GM20000 (cell line): ENCODE measurements around the gene NRDE2.
A peak's percentile ranks its signal among the peaks of the same experiment; 100 is the strongest.

Experiments used
- DNase-seq: peaks from one replicate; pipeline ENCODE4 v3.0.0; 2012; ENCODE audit warnings: low spot score
- CTCF ChIP-seq: IDR thresholded peaks from 2 replicates; pipeline ENCODE4 v1.5.1; 2012; ENCODE audit warnings: mild to moderate bottlenecking, control low read depth; ENCODE audit errors: extremely low read depth, missing control alignments

Gene NRDE2

GRCh38 chr14:90355540-90356518 lies 24.1 kb upstream of the NRDE2 start:
- no peak for DNase-seq

GRCh38 chr14:90354551-90355298 lies 23.0 kb upstream of the NRDE2 start:
- no peak for TF ChIP-seq CTCF
- DNase-seq, result no peak

More at GRCh38 chr14:90355540-90356518, 24.1 kb upstream of the NRDE2 start:
- no peak for TF ChIP-seq CTCF

GRCh38 chr14:90349739-90350138 lies 18.0 kb upstream of the NRDE2 start:
- DNase-seq, result peak; percentile 26
- no peak for TF ChIP-seq CTCF

- no peak for TF ChIP-seq CTCF
- no peak for DNase-seq
Measured at GRCh38 chr14:90348270-90348669, 16.5 kb upstream of the NRDE2 start.

- no peak for TF ChIP-seq CTCF
Measured at GRCh38 chr14:90345239-90345557, 13.5 kb upstream of the NRDE2 start.

GRCh38 chr14:90344331-90345238 lies 12.8 kb upstream of the NRDE2 start:
- no peak for DNase-seq
- TF ChIP-seq CTCF, result no peak

More at GRCh38 chr14:90345239-90345557, 13.5 kb upstream of the NRDE2 start:
- no peak for DNase-seq
